GM19035 (cell line): ENCODE data around the gene PRRT1B.

Source experiments
- ATAC-seq: cut with Tn5 transposase; IDR thresholded peaks from one replicate; pipeline ENCODE4 v1.9.1; 2021; ENCODE audit not compliant: unreplicated experiment

PRRT1B gene

DNA sequence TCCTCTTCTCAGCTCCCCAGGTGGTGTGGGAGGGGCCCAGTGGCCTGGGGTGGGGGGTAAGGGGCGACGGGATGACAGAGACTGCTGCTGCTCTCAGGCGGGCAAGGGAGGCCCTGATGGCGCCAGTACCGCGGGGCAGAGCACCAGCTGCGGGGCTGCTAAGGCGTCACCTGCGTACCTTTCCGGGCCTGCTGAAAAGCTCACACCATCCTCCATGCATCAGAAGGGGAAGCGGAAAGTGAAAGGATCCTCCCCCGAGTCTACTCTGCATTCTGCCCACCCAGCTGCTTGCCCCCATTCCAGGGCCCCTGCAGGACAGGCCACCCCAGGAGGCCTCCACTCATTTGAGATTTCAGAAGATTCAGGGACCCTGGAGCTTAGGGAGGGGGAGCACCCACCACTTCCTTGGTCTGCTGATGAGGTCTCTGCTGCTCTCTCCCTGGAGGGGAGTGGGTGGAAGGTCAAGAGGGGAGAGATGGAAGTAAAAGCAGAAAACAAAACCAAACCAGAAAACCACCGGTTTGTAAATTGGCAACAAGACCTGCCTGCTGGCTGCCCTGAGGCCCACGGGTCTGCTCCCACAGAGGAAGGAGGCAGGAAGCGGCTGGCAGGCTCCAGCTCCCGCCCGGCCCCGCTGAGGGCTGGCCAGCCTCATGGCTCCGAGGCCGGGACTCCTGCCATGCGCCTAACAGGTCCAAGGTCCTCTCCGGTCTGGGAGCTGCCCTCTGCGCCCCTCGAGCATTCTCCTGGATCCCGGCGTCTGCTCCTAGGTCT, 33.6 kb downstream of the PRRT1B start:
- ATAC-seq: no peak

DNA sequence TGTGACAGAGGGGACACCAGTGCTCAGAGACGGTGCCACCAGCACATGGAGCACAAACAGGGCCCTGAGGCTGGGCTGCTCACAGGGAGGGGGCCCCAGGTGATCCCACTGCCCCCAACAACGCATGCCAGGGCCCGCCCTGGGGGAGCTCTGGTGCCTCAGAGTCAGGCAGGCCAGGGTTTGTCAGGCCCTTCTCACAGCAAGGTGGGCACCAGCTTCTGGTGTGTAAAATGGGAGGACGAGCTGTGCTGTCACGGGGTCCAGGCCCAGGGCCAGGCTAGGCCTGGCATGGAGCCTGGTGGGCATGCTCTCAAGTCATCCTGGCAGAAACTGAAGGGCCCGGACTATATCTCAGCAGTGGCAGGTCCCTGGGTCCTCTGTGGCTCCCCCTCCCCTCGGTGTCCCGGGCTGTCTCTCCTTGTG, 34.5 kb downstream of the PRRT1B start:
- ATAC-seq: no peak

- ATAC-seq: no peak
Observed at GRCh38 chr9:131580358-131580757, 35.0 kb downstream of the PRRT1B start.

DNA sequence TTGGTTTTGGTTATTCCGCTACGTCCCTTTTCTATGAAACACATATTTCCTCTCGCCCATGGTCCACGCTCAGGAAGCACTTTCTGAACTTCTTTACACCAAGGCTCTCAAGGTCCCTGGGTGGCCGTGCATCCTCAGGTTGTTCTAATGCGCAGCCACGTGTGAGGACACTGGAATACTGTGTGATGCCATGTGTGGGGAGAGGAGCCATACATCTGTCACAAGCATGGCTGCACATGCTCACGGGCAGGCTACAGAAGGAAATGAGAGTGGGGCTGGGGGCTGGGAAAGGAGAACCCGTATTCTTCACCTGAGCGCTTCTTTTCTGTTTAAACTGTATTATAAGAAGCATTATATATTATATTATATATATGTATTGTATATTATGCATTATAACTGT, 36.7 kb downstream of the PRRT1B start:
- no peak for ATAC-seq

GRCh38 chr9:131582466-131583336, 37.4 kb downstream of the PRRT1B start:
- no peak for ATAC-seq

DNA sequence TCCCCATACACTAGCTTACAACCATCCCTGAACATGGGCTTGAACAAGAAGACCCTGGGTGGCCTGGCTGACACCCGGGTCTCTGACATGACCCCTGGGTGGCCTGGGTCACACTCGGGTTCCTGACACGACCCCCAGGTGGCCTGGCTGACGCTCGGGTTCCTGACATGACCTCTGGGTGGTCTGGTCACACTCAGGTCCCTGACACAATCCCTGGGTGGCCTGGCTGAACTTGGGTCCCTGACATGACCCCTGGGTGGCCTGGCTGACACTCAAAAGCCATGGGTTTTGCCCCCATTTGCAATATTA, 38.0 kb downstream of the PRRT1B start:
- no peak for ATAC-seq

GRCh38 chr9:131583836-131584555, 38.7 kb downstream of the PRRT1B start:
- ATAC-seq: no peak

DNA sequence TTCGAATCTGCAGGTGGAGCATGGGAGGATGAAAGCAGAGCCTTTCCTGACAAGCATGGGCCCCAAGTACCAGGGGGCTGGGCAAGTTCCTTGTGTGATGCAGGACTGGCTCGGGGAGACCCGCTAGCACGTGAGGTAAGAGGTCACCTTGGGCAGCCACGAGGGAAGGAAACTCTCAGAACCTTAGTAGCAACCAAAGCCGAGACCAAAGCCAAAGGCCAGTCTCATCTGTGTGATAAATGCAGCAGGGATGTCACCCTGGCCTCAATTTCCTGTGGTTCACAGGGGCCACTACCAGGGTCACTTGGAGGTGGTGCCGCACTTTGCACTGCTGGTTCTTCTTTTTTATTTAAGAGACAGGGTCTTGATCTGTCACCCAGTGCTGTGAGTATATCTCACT, 39.5 kb downstream of the PRRT1B start:
- ATAC-seq: no peak

GRCh38 chr9:131585375-131585774, 40.1 kb downstream of the PRRT1B start:
- ATAC-seq: no peak

- no peak for ATAC-seq
Observed at GRCh38 chr9:131587331-131587730, 42.0 kb downstream of the PRRT1B start.

DNA sequence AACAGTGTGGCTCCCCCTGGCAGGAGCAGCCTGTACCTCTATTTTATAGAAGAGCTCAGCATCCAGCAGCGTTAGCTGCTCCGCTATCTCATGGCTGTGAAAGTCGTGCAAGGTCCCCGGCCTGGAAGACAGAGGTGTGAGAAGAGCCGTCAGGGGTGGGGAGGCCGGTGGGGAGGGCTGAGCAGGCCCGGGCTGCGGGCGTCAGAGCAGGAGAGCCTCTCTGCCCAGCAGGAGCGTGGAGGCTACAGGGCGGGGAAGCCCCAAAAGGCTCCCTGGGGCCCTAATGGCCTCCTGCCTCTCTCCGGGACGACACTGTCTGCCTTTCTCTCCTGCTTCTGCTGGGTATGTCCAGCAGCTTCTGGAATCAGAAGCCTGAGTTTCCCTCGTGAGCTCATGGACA, 42.6 kb downstream of the PRRT1B start:
- no peak for ATAC-seq

DNA sequence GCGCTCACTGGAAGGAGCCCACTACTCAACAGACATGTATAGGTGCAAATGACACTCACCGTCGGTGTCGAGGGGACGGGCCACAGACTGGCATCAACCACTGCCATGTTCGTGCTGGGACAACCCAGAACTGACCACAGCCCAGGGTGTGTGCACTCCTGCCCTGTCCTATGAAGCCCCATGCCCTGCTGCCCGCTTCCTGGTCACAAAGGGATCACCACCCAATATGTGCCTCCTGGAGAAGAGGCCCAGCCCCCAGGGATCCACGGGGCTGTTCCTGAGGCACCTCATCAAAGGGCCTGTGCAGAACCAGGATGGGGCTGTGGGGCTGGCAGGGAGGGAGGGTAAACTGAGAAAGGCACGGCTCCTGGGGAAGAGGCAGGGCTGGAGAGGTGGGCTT, 43.1 kb downstream of the PRRT1B start:
- ATAC-seq: no peak

- no peak for ATAC-seq
Observed at GRCh38 chr9:131589124-131589711, 43.9 kb downstream of the PRRT1B start.

DNA sequence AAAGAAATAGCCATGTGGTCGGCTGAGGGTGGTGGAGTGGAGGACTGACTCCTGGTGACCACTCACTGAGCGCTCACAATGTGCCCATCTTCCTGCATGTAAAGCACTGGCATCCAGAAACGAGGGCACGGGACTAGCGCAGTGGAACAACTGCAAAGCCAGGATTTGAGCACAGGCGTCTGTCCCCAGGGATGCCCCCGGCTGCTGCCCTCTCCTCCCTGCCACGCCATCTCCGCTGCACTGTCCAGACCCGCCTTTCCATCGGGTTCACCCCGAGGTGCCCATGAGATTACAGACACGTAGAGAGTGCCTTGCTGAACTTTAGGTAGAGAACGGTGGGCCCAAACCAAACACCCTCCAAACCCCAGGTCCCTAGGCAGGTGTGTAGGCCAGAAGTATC, 44.7 kb downstream of the PRRT1B start:
- ATAC-seq: no peak

DNA sequence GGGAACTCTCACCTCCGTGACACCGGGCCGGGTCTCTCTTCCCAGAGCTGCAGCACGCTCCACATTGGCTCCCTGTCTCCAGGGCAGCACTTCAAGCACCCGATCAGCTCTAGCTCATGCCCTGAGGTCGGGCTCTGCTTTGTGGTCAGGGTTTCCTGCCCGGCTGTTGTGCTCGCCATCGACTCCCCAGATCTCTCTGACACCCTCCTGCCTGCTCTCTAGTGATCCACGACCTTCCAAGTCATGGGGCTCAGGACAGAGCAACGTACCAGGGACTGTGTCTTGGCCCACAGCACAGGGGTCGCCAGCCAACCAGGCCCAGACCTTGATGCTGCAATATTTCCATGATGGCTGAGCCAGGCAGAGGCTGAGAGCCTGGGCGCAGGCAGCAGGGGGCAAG, 45.1 kb downstream of the PRRT1B start:
- ATAC-seq: no peak

- ATAC-seq: no peak
Observed at GRCh38 chr9:131590907-131591844, 45.9 kb downstream of the PRRT1B start.

- ATAC-seq: no peak
Observed at GRCh38 chr9:131591845-131592208, 46.5 kb downstream of the PRRT1B start.

- ATAC-seq: no peak
Observed at GRCh38 chr9:131593091-131593820, 47.9 kb downstream of the PRRT1B start.

DNA sequence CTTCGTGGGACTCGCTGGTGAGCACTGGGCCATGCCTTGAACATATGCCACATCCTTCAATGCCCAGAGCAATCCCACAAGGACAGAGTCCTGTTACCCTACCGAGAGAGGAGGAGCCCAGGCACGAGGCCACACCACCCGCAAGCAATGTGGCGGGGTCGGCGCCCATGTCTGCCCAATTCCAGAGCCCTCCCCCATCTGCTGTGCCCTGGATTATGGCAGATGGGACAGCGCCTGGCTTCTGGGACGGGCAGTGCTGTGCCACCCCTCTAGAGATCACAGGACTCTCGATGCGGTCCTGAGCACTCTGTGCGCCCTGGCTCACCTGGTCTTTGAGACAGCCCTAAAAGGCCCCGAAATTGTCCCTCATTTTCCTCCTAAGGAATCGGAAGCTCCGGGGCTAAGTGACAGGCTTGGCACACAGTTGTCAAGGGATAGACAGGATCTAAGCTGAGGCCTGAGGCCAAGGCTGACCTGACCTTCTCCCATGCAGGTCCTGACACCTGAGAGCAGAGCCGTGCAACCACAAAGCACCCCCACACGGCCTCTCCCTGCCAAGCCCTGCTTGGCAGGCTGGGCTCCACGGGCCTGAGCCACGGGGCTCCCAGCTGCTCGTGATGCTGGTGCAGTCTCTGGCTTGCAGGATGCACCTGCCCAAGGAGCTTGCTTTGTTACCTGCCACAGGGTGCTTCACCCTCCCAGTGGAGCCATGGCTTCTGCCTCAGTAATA, 48.8 kb downstream of the PRRT1B start:
- ATAC-seq: no peak
